IMR-90 (cell line): ENCODE measurements around the gene USB1. TPM values are rescaled to one million over a fixed set of nuclear protein-coding genes. Genes with fewer than 3 reads are reported as not detected.

Experiments
- ATAC-seq: fragments of 200-7000 bp; cut with Tn5 transposase; 2 replicates; pipeline ENCODE4 v1.9.1; 2020; ENCODE audit warnings: low read depth, mild to moderate bottlenecking, moderate library complexity
- BruUV-seq: library from RNA; stranded (reverse); fragments of 400-500 nt; replicated peaks from 2 replicates; lab custom pipeline; 2021; lab: Mats Ljungman, UMichigan
- CTCF ChIA-PET: fragments of 300-600 bp; formaldehyde crosslinking; extraction: SDS; loops from one replicate; lab custom pipeline; 2021; ENCODE audit warnings: antibody characterized with exemption; lab: Yijun Ruan, JAX
- POLR2A ChIA-PET: fragments of 300-600 bp; sonication (Branson Sonifier 250); formaldehyde crosslinking; loops from one replicate; lab custom pipeline; 2022; ENCODE audit warnings: antibody characterized with exemption; ENCODE audit not compliant: unreplicated experiment; lab: Charles Lee
- DNase-seq: peaks from one replicate; pipeline ENCODE4 v3.0.0; 2013
- H2AFZ ChIP-seq: replicated peaks from 2 replicates; pipeline ENCODE3; 2013; ENCODE audit warnings: low read length, mild to moderate bottlenecking; ENCODE audit not compliant: poor library complexity
- H2AK5ac ChIP-seq: 2 replicates; pipeline ENCODE4 v1.6.1; 2013; ENCODE audit warnings: low read depth, low read length, inconsistent platforms
- H2AK9ac ChIP-seq: replicated peaks from 2 replicates; pipeline ENCODE3; 2013; ENCODE audit warnings: mild to moderate bottlenecking, low read depth, low read length, moderate library complexity; ENCODE audit not compliant: poor library complexity
- H2BK120ac ChIP-seq: 2 replicates; pipeline ENCODE4 v1.6.1; 2013; ENCODE audit warnings: low read depth, low read length, inconsistent platforms
- H2BK15ac ChIP-seq: 3 replicates; pipeline ENCODE4 v1.6.1; 2013; ENCODE audit warnings: low read depth, low read length, inconsistent platforms
- H2BK20ac ChIP-seq: 2 replicates; pipeline ENCODE4 v1.6.1; 2013; ENCODE audit warnings: low read depth, mild to moderate bottlenecking, inconsistent platforms, low read length, moderate library complexity
- H2BK5ac ChIP-seq: 2 replicates; pipeline ENCODE4 v1.6.1; 2013; ENCODE audit warnings: mild to moderate bottlenecking, low read depth, low read length, inconsistent platforms; ENCODE audit not compliant: poor library complexity, severe bottlenecking
- H3K14ac ChIP-seq: replicated peaks from 2 replicates; pipeline ENCODE4 v1.6.1; 2013; ENCODE audit warnings: low read depth, low read length, inconsistent platforms
- H3K18ac ChIP-seq: 2 replicates; pipeline ENCODE4 v1.6.1; 2013; ENCODE audit warnings: low read depth, low read length, control low read depth
- H3K23ac ChIP-seq: 2 replicates; pipeline ENCODE4 v1.6.1; 2013; ENCODE audit warnings: low read depth, low read length, inconsistent platforms
- H3K27ac ChIP-seq: 2 replicates; pipeline ENCODE4 v1.5.1; 2013; ENCODE audit warnings: mild to moderate bottlenecking, control low read depth, low read length; ENCODE audit not compliant: insufficient read depth
- H3K27me3 ChIP-seq: 2 replicates; pipeline ENCODE4 v1.6.1; 2013; ENCODE audit warnings: low read length; ENCODE audit not compliant: control insufficient read depth, insufficient read depth
- H3K36me3 ChIP-seq: 2 replicates; pipeline ENCODE4 v1.6.1; 2013; ENCODE audit warnings: low read length, mixed read lengths; ENCODE audit not compliant: control insufficient read depth, insufficient read depth
- H3K4ac ChIP-seq: 2 replicates; pipeline ENCODE4 v1.6.1; 2013; ENCODE audit warnings: low read depth, low read length, inconsistent platforms
- H3K4me1 ChIP-seq: 2 replicates; pipeline ENCODE4 v1.6.1; 2013; ENCODE audit warnings: low read length, mixed read lengths; ENCODE audit not compliant: control insufficient read depth, insufficient read depth
- H3K4me2 ChIP-seq: 2 replicates; pipeline ENCODE4 v1.6.1; 2013; ENCODE audit warnings: low read depth, mild to moderate bottlenecking, control low read depth, low read length, moderate library complexity
- H3K4me3 ChIP-seq: 2 replicates; pipeline ENCODE4 v1.5.1; 2013; ENCODE audit warnings: low read depth, mild to moderate bottlenecking, control low read depth, low read length, moderate library complexity; ENCODE audit not compliant: insufficient read depth
- H3K56ac ChIP-seq: 2 replicates; pipeline ENCODE4 v1.6.1; 2013; ENCODE audit warnings: low read length, inconsistent platforms; ENCODE audit not compliant: insufficient read depth; ENCODE audit errors: extremely low read depth
- H3K79me1 ChIP-seq, 2 experiments: 2 replicates each; pipeline ENCODE4 v1.6.1; 2013; ENCODE audit warnings: low read length in 2 of 2, inconsistent platforms in 1 of 2, low read depth in 1 of 2
- H3K9ac ChIP-seq: 2 replicates; pipeline ENCODE4 v1.6.1; 2013; ENCODE audit warnings: low read depth, low read length, control low read depth
- H3K9me1 ChIP-seq: 2 replicates; pipeline ENCODE4 v1.6.1; 2013; ENCODE audit warnings: low read length, inconsistent platforms; ENCODE audit not compliant: insufficient read depth
- H3K9me3 ChIP-seq: 2 replicates; pipeline ENCODE4 v1.6.1; 2013; ENCODE audit warnings: low read length; ENCODE audit not compliant: control insufficient read depth, insufficient read depth
- H4K20me1 ChIP-seq: 2 replicates; pipeline ENCODE4 v1.6.1; 2013; ENCODE audit warnings: low read length, inconsistent platforms; ENCODE audit not compliant: insufficient read depth
- H4K5ac ChIP-seq: 2 replicates; pipeline ENCODE4 v1.6.1; 2013; ENCODE audit warnings: mild to moderate bottlenecking, low read depth, low read length, control low read depth
- H4K8ac ChIP-seq, 2 experiments: 2 replicates each; pipeline ENCODE4 v1.6.1; 2013; ENCODE audit warnings: low read depth in 2 of 2, low read length in 2 of 2, control low read depth in 1 of 2, inconsistent platforms in 1 of 2
- H4K91ac ChIP-seq: 2 replicates; pipeline ENCODE4 v1.6.1; 2013; ENCODE audit warnings: low read depth, low read length, inconsistent platforms; ENCODE audit not compliant: insufficient read depth
- BHLHE40 ChIP-seq: fragments of 150-350 bp; IDR thresholded peaks from 2 replicates; pipeline ENCODE4 v1.6.1; 2016; ENCODE audit warnings: mild to moderate bottlenecking, low read depth, low read length
- CEBPB ChIP-seq: IDR thresholded peaks from 2 replicates; pipeline ENCODE4 v1.6.1; 2012; ENCODE audit warnings: low read depth, low read length, improper control_type of control experiment
- CHD1 ChIP-seq: IDR thresholded peaks from 2 replicates; pipeline ENCODE4 v1.6.1; 2012; ENCODE audit warnings: low read depth, low read length, improper control_type of control experiment
- FOS ChIP-seq: fragments of 150-350 bp; IDR thresholded peaks from 2 replicates; pipeline ENCODE4 v1.6.1; 2016; ENCODE audit warnings: low read depth, low read length
- MAFK ChIP-seq: IDR thresholded peaks from 2 replicates; pipeline ENCODE4 v1.6.1; 2012; ENCODE audit warnings: low read depth, low read length, improper control_type of control experiment
- MAZ ChIP-seq: IDR thresholded peaks from 2 replicates; pipeline ENCODE4 v1.6.1; 2012; ENCODE audit warnings: low read depth, mild to moderate bottlenecking, low read length, improper control_type of control experiment, moderate library complexity, borderline replicate concordance
- NFE2L2 ChIP-seq: fragments of 150-350 bp; IDR thresholded peaks from 2 replicates; pipeline ENCODE4 v1.6.1; 2016; ENCODE audit warnings: low read depth, mild to moderate bottlenecking, low read length
- POLR2A ChIP-seq: IDR thresholded peaks from 2 replicates; pipeline ENCODE4 v1.6.1; 2012; ENCODE audit warnings: mild to moderate bottlenecking, low read depth, low read length
- RAD21 ChIP-seq: IDR thresholded peaks from 2 replicates; pipeline ENCODE4 v1.6.1; 2012; ENCODE audit warnings: low read length, improper control_type of control experiment
- RFX5 ChIP-seq: IDR thresholded peaks from 2 replicates; pipeline ENCODE4 v1.8.0; 2012; ENCODE audit warnings: low read depth, mild to moderate bottlenecking, low read length, moderate library complexity
- SMC3 ChIP-seq: fragments of 150-350 bp; IDR thresholded peaks from 2 replicates; pipeline ENCODE4 v1.6.1; 2016; ENCODE audit warnings: low read depth, mild to moderate bottlenecking, antibody characterized with exemption, low read length, moderate library complexity
- WGBS, 2 experiments: methylation state at CpG; one replicate each; pipeline versions ENCODE4 v1.1.5 to v1.1.7; 2013; ENCODE audit warnings: missing lambda C conversion rate in 2 of 2; ENCODE audit not compliant: insufficient read length in 1 of 2; ENCODE audit errors: extremely low coverage in 2 of 2; 5-methylcytosine and 5-hydroxymethylcytosine counted together
- dilution Hi-C: fragments of 300-500 bp; cut with HindIII; formaldehyde crosslinking; loops from one replicate; pipeline ENCODE4 v1.14.3; 2018; ENCODE audit warnings: low sequenced_read_pairs; ENCODE audit not compliant: unreplicated experiment
- in situ Hi-C: fragments of 300-500 bp; cut with MboI; formaldehyde crosslinking; loops from 3 replicates; pipeline ENCODE4 v1.14.3; 2019; ENCODE audit warnings: low sequenced_read_pairs, inconsistent platforms, mixed read lengths
- intact Hi-C: fragments of 100-400 bp; cut with micrococcal nuclease; formaldehyde crosslinking; loops from 2 replicates; pipeline ENCODE4 v1.10.0; 2022
- polyA plus RNA-seq, 3 experiments: library from polyadenylated mRNA; depleted of rRNA; stranded (reverse); fragments of >200 nt; gene quantifications; 2 replicates each; pipeline ENCODE4 v1.2.3, GENCODE V29; 2012; ENCODE audit warnings: low replicate concordance in 1 of 3
- total RNA-seq: library from RNA; depleted of rRNA; stranded (reverse); fragments of >200 nt; gene quantifications from 2 replicates; pipeline ENCODE4 v1.2.3, GENCODE V29; 2012
- TF ChIP-seq, protein P1 (sequence below): fragments of 150-350 bp; IDR thresholded peaks from 2 replicates; pipeline ENCODE4 v1.6.1; 2017; ENCODE audit warnings: mild to moderate bottlenecking, antibody characterized with exemption, low read length, low read depth
- TF ChIP-seq, protein P2 (sequence below): fragments of 150-350 bp; IDR thresholded peaks from 2 replicates; pipeline ENCODE4 v1.6.1; 2016; ENCODE audit warnings: low read depth, mild to moderate bottlenecking, low read length, moderate library complexity, borderline replicate concordance
- TF ChIP-seq, protein P3 (sequence below): conservative IDR thresholded peaks from 2 replicates; pipeline ENCODE4 v1.5.1; 2012; ENCODE audit warnings: mild to moderate bottlenecking, low read depth, low read length, improper control_type of control experiment

Gene USB1
- total and polyA plus RNA-seq, 2 of the 4 experiments (the other 2 are of a cell fraction) = 45.9 to 94.9 TPM

DNA sequence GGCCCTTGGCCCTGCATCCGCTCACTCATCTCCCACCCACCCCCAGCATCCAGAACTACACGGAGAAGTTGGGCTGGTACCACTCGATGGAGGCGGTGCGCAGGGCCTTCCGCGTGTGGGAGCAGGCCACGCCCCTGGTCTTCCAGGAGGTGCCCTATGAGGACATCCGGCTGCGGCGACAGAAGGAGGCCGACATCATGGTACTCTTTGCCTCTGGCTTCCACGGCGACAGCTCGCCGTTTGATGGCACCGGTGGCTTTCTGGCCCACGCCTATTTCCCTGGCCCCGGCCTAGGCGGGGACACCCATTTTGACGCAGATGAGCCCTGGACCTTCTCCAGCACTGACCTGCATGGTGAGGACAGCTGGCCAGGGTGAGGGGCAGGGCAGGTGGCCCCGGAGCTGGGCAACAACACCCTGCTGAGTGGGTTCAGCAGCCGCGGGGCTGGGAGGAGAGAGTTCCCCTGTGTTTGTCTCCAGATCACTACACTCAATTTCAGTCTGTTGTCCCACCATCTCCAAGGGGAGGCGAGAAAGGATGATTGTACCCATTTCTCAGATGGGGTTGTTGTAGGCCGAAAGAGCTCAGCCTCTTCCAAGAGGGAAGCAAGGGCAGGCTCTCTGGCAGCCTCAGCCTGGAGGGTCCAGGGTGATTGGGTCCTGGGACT, 38.8 kb downstream of the USB1 start:
- Histone ChIP-seq H3K9ac (no peak overlapping the region), H4K5ac (no peak overlapping the region), H3K9me3 (no peaks in the 10 kb centered on the region), H2AFZ (no peak overlapping the region), H4K8ac (no peak overlapping the region), H2AK5ac (no peak overlapping the region), H4K91ac (no peak overlapping the region), H3K56ac (no peak overlapping the region), H3K36me3 (no peaks in the 10 kb centered on the region), H2AK9ac (no peak overlapping the region), H3K79me1 (no peaks in the 10 kb centered on the region), H3K14ac (no peak overlapping the region), H3K4me1 (no peaks in the 10 kb centered on the region), H3K4me3 (no peak overlapping the region), H3K27me3 (peaks cover 7% of the 10 kb centered on the region; the same call in 1 of the 2 replicates), H3K27ac (no peak overlapping the region), H3K9me1 (no peaks in the 10 kb centered on the region; the same call in 1 of the 2 replicates), H3K4ac (no peak overlapping the region), H2BK15ac (no peak overlapping the region), H2BK20ac (no peak overlapping the region), H2BK120ac (no peak overlapping the region), H3K18ac (no peak overlapping the region), H2BK5ac (no peak overlapping the region), H4K20me1 (no peaks in the 10 kb centered on the region), H3K4me2 (no peak overlapping the region), H3K23ac (no peak overlapping the region)
- in situ Hi-C loops (no loop called here), intact Hi-C loops (no loop called here), dilution Hi-C loops (no loop called here)
- TF ChIP-seq NFE2L2 (no peak), MAFK (no peak), CHD1 (no peak), MAZ (no peak), SMC3 (no peak), CEBPB (no peak), BHLHE40 (no peak), POLR2A (no peak), RFX5 (no peak), RAD21 (no peak), FOS (no peak)
- TF ChIP-seq, protein P1, sequence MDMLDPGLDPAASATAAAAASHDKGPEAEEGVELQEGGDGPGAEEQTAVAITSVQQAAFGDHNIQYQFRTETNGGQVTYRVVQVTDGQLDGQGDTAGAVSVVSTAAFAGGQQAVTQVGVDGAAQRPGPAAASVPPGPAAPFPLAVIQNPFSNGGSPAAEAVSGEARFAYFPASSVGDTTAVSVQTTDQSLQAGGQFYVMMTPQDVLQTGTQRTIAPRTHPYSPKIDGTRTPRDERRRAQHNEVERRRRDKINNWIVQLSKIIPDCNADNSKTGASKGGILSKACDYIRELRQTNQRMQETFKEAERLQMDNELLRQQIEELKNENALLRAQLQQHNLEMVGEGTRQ = no peak
- TF ChIP-seq, protein P2, sequence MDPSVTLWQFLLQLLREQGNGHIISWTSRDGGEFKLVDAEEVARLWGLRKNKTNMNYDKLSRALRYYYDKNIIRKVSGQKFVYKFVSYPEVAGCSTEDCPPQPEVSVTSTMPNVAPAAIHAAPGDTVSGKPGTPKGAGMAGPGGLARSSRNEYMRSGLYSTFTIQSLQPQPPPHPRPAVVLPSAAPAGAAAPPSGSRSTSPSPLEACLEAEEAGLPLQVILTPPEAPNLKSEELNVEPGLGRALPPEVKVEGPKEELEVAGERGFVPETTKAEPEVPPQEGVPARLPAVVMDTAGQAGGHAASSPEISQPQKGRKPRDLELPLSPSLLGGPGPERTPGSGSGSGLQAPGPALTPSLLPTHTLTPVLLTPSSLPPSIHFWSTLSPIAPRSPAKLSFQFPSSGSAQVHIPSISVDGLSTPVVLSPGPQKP = no peak
- TF ChIP-seq, protein P3, sequence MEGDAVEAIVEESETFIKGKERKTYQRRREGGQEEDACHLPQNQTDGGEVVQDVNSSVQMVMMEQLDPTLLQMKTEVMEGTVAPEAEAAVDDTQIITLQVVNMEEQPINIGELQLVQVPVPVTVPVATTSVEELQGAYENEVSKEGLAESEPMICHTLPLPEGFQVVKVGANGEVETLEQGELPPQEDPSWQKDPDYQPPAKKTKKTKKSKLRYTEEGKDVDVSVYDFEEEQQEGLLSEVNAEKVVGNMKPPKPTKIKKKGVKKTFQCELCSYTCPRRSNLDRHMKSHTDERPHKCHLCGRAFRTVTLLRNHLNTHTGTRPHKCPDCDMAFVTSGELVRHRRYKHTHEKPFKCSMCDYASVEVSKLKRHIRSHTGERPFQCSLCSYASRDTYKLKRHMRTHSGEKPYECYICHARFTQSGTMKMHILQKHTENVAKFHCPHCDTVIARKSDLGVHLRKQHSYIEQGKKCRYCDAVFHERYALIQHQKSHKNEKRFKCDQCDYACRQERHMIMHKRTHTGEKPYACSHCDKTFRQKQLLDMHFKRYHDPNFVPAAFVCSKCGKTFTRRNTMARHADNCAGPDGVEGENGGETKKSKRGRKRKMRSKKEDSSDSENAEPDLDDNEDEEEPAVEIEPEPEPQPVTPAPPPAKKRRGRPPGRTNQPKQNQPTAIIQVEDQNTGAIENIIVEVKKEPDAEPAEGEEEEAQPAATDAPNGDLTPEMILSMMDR = no peak
- ChIA-PET CTCF (no interaction called here), POLR2A (no interaction called here)
- no TSS peak for BruUV-seq
- ATAC-seq (no peak), DNase-seq (no peak)
- no CpG with 5 or more reads among the region's 26 CpGs for WGBS, 2 experiments
